Tibial artery (tissue), 4 donors: ENCODE data around the gene TDRD9.

ENCODE experiments used
- DNase-seq, 2 donors: peaks; one replicate each; pipeline ENCODE4 v3.0.0-alpha.2; 2019
- H3K27ac ChIP-seq, 2 donors: fragments of 200-600 bp; sonication (generic) in 1 of 2; 1 replicate in 1 of 2; 2 replicates in 1 of 2; pipeline ENCODE4 v1.5.1; 2018 to 2019; ENCODE audit warnings: mild to moderate bottlenecking in 1 of 2
- H3K27me3 ChIP-seq, 2 donors: fragments of 200-600 bp; sonication (generic) in 1 of 2; one replicate each; pipeline versions ENCODE4 v1.5.1 to v1.6.0; 2016 to 2019
- H3K36me3 ChIP-seq, 3 donors: fragments of 200-600 bp; sonication (generic) in 2 of 3; one replicate each; pipeline ENCODE4 v1.5.1; 2016 to 2019; ENCODE audit warnings: mild to moderate bottlenecking in 2 of 3
- H3K4me1 ChIP-seq, 4 donors: fragments of 200-600 bp; sonication (generic) in 2 of 4; 1 replicate in 3 of 4; 2 replicates in 1 of 4; pipeline ENCODE4 v1.5.1; 2016 to 2019
- H3K4me3 ChIP-seq, 2 donors: fragments of 200-600 bp; sonication (generic) in 1 of 2; 1 replicate in 1 of 2; 2 replicates in 1 of 2; pipeline ENCODE4 v1.5.1; 2018 to 2019; ENCODE audit warnings: mild to moderate bottlenecking in 2 of 2
- H3K9me3 ChIP-seq, 3 donors: fragments of 200-600 bp; sonication (generic) in 1 of 3; one replicate each; pipeline ENCODE4 v1.5.1; 2016 to 2019
- intact Hi-C: fragments of 100-400 bp; cut with DNase I; formaldehyde crosslinking; loops from one replicate; pipeline ENCODE4 v1.15.0; 2023; ENCODE audit warnings: low total_unique reads
- TF ChIP-seq, protein P1 (sequence below), 2 experiments: fragments of 200-600 bp in 1 of 2; fragments of 450-650 bp in 1 of 2; IDR thresholded peaks; one replicate each; pipeline ENCODE4 v1.5.1; 2017 to 2019; ENCODE audit warnings: antibody characterized with exemption in 2 of 2, mild to moderate bottlenecking in 1 of 2, moderate library complexity in 1 of 2

The TDRD9 gene

DNA sequence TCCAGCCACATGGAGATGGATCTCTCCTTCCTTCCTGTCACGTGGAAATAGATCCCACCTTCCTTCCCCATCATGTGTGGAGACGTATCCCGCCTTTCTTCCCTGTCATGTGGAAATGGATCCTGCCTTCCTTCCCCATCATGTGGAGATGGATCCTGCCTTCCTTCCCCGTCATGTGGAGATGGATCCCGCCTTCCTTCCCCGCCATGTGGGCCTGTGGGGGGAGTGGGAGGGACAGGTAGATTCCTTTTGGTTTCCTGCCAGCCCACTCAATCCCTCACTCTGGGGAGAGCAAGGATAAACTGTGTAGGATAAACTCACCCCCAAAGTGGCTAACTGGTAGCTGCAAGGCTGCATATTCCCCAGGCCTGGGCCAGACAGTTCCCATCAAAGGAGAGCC is 31.7 kb upstream of the TDRD9 start:
- intact Hi-C loops, result no loop called here

DNA sequence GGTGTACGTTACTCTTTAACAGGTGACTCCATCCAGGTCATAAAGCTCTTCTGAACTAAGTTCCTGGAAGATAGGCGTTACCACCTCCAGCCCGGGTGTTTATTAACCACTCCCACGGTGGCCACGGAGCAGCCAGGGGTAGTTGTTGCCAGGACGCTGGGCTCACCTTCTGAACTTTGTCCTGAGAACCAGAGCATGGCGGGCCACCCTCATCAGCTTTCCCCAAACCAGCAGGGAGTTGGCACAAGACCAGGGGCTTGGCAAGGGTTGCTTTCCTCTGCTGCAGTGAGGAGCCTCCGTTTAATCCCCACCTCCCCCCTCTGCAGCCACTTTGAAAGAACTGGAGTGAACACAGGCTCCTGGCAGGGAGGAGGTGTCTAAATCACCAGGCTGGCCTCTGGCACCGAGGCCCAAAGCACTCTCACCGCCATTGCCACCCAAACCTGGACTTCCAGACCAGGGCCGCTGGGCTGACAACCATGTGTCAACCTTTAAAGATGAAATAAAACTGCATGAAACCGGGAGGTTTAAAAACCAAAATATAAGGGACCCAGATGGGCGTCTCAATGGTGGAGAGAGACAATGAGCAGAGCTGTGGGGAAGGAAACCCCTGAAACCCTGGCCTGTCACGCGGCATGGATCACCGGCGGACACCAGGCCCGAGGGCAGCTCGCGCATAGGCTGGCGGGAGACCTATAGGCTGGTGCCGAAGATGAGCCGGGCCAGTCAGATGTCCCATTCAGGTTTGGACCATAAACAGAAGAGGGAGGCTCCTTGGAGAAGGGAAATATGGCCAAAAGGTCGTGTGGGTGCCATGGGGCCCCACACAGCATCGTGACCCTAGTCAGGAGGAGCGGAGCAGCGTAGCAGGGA is 30.9 kb upstream of the TDRD9 start:
- H3K9me3 ChIP-seq, result no peaks in the 10 kb centered on the region
- intact Hi-C loops, result no loop called here
- no peak for DNase-seq
- no peaks in the 10 kb centered on the region for H3K4me1 ChIP-seq
- no peak overlapping the region for H3K4me3 ChIP-seq
- H3K36me3 ChIP-seq, result no peaks in the 10 kb centered on the region
- H3K27me3 ChIP-seq, result peaks cover 0 to 18% of the 10 kb centered on the region in 2 donors
- TF ChIP-seq, protein P1, sequence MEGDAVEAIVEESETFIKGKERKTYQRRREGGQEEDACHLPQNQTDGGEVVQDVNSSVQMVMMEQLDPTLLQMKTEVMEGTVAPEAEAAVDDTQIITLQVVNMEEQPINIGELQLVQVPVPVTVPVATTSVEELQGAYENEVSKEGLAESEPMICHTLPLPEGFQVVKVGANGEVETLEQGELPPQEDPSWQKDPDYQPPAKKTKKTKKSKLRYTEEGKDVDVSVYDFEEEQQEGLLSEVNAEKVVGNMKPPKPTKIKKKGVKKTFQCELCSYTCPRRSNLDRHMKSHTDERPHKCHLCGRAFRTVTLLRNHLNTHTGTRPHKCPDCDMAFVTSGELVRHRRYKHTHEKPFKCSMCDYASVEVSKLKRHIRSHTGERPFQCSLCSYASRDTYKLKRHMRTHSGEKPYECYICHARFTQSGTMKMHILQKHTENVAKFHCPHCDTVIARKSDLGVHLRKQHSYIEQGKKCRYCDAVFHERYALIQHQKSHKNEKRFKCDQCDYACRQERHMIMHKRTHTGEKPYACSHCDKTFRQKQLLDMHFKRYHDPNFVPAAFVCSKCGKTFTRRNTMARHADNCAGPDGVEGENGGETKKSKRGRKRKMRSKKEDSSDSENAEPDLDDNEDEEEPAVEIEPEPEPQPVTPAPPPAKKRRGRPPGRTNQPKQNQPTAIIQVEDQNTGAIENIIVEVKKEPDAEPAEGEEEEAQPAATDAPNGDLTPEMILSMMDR (IDR thresholded peaks at IDR 0.05), result no peak
- no peak overlapping the region for H3K27ac ChIP-seq

More for the DNA sequence above, 31.7 kb upstream of the TDRD9 start:
- H3K27ac ChIP-seq, result no peak overlapping the region
- no peak overlapping the region for H3K4me3 ChIP-seq
- TF ChIP-seq, protein P1 (IDR thresholded peaks at IDR 0.05), result no peak
- peaks cover 0 to 2% (median 0%) of the 10 kb centered on the region in 4 donors for H3K4me1 ChIP-seq
- no peaks in the 10 kb centered on the region for H3K9me3 ChIP-seq
- DNase-seq, result no peak
- H3K36me3 ChIP-seq, result no peaks in the 10 kb centered on the region
- H3K27me3 ChIP-seq, result peaks cover 0 to 18% of the 10 kb centered on the region in 2 donors

DNA sequence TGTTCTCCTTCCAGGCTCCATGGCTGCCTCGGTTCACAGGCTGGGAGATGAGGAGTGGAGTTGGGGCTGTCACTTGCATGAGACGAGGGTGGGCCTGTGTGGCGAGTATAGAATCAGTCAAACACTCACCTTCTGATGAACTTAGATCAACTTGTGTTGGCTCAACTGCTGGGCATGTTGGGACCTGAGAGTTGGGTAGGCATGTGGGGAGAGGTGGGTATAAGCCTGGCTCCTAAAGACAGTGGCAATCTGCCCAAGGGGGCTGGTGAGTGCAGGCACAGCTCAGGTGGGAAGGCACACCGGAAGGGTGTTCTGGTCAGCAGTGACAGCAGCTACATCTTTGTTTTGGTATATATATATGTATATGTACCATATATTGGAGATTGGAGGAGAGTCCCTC is 30.1 kb upstream of the TDRD9 start:
- H3K27me3 ChIP-seq, result peaks cover 0 to 18% of the 10 kb centered on the region in 2 donors
- no peak overlapping the region for H3K27ac ChIP-seq
- H3K4me1 ChIP-seq, result no peaks in the 10 kb centered on the region
- H3K4me3 ChIP-seq, result no peak overlapping the region
- DNase-seq, result no peak
- no peaks in the 10 kb centered on the region for H3K9me3 ChIP-seq
- TF ChIP-seq, protein P1 (IDR thresholded peaks at IDR 0.05), result no peak
- intact Hi-C loops, result no loop called here
- no peaks in the 10 kb centered on the region for H3K36me3 ChIP-seq

DNA sequence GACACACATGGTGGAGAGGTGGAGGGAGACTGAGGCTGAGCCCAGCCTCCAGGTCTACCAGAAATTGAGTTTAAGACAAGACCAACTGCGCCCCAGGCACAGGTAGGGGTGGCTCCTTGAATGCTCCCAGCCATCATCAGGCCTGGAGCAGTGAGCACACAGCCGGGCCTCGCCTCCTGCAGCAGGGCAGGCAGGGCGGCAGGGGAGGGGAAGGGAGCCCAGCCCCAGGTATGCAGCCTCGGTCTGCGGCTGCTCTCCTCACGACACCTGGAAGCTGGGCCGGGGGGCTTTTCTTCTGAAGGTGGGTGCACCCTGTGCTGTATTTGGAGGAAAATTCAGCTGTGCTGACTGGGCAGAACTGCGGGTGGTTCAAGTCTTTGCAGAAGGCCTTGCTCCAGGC is 29.5 kb upstream of the TDRD9 start:
- H3K4me3 ChIP-seq, result no peak overlapping the region
- no peak overlapping the region for H3K27ac ChIP-seq
- H3K4me1 ChIP-seq, result no peaks in the 10 kb centered on the region
- intact Hi-C loops, result no loop called here
- TF ChIP-seq, protein P1 (IDR thresholded peaks at IDR 0.05), result no peak
- H3K36me3 ChIP-seq, result no peaks in the 10 kb centered on the region
- H3K27me3 ChIP-seq, result peaks cover 0 to 18% of the 10 kb centered on the region in 2 donors
- H3K9me3 ChIP-seq, result no peaks in the 10 kb centered on the region
- no peak for DNase-seq

DNA sequence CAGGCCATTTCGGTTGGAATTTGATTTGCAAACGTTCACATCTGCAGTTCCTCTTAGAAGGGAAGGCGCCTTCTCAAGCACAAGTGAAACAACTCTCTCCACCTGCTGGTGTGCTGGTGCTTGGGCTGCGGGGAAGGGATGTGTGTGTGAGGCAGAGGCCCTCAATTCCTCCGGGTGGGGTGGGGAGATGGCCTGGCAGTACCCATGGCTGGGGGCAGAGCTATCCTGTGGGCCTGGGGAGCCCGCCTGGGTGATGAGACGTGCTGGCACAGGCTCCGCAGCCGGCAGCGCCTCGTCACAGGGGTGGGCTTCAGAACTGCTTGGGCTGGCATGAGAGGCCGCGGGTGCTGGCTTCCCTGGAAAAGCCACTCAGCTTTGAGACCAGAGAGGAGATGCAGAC is 28.9 kb upstream of the TDRD9 start:
- DNase-seq, result no peak
- Histone ChIP-seq H3K27ac (no peak overlapping the region), H3K9me3 (no peaks in the 10 kb centered on the region), H3K36me3 (no peaks in the 10 kb centered on the region), H3K27me3 (peaks cover 0 to 18% of the 10 kb centered on the region in 2 donors), H3K4me1 (no peaks in the 10 kb centered on the region), H3K4me3 (no peak overlapping the region)
- intact Hi-C loops, result no loop called here
- TF ChIP-seq, protein P1 (IDR thresholded peaks at IDR 0.05), result no peak
